ENCODE results near the gene ARHGEF37. TPM values are rescaled to one million over a fixed set of nuclear protein-coding genes. Genes with fewer than 3 reads are reported as not detected.

Gene ARHGEF37
- total RNA-seq, 1 experiment from 2014 or later: 0.70 TPM

DNA sequence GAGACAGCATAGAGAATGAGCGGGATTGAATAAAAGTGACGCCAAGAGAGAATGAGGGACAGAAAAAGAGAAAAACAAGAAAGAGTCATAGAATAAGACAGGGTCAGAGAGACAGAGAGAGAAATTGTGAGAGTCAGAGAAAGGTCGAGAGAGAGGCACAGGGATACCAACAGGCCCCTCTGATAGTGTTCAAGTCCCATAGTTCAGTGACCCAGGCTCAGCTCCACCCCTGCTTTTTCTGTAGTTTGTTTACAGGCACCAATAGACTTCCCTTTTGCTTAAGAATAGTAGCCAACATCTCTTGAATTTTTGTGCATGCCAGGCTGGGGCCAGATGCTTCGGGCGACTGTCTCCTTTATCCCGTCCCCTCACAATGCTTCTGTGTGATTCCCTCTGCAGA is 62.5 kb downstream of the ARHGEF37 start:
- no peak for DNase-seq
- BruUV-seq (replicated peaks): no TSS peak
- Histone ChIP-seq H3K4me3 (ENCODE audit: low read depth, low read length) (no peak overlapping the region), H3K27me3 (replicated peaks; ENCODE audit: control insufficient read depth, insufficient read depth, low read length) (no peaks in the 10 kb centered on the region), H3K36me3 (ENCODE audit: control insufficient read depth, insufficient read depth, low read length) (no peaks in the 10 kb centered on the region), H3K9me3 (no peaks in the 10 kb centered on the region), H3K4me1 (peaks cover 5% of the 10 kb centered on the region; the same call in 1 of the 2 replicates)
- Mint-ChIP-seq H3K27ac (ENCODE audit: unreplicated experiment) (no peak overlapping the region), H3K27me3 (ENCODE audit: insufficient read depth, unreplicated experiment) (no peaks in the 10 kb centered on the region), H3K9me3 (ENCODE audit: unreplicated experiment) (no peaks in the 10 kb centered on the region), H3K4me1 (ENCODE audit: low read depth, unreplicated experiment) (no peaks in the 10 kb centered on the region), H3K4me3 (ENCODE audit: unreplicated experiment) (no peak overlapping the region), H3K36me3 (ENCODE audit: insufficient read depth, unreplicated experiment) (no peaks in the 10 kb centered on the region)
- TF ChIP-seq, protein P1, sequence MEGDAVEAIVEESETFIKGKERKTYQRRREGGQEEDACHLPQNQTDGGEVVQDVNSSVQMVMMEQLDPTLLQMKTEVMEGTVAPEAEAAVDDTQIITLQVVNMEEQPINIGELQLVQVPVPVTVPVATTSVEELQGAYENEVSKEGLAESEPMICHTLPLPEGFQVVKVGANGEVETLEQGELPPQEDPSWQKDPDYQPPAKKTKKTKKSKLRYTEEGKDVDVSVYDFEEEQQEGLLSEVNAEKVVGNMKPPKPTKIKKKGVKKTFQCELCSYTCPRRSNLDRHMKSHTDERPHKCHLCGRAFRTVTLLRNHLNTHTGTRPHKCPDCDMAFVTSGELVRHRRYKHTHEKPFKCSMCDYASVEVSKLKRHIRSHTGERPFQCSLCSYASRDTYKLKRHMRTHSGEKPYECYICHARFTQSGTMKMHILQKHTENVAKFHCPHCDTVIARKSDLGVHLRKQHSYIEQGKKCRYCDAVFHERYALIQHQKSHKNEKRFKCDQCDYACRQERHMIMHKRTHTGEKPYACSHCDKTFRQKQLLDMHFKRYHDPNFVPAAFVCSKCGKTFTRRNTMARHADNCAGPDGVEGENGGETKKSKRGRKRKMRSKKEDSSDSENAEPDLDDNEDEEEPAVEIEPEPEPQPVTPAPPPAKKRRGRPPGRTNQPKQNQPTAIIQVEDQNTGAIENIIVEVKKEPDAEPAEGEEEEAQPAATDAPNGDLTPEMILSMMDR (IDR thresholded peaks at IDR 0.05; ENCODE audit: insufficient read depth in 1 of 2, low read depth in 1 of 2, low read length in 1 of 2, severe bottlenecking in 1 of 2, unreplicated experiment in 1 of 2): no peak
- intact Hi-C loops (cut with micrococcal nuclease; ENCODE audit: unreplicated experiment): no loop called here
- CTCF ChIA-PET: interaction anchor here (0.6 kb wide), 1 partner anchor 24 kb away, joined by 4 read pairs; no protein-coding TSS in a partner anchor
- POLR2A ChIA-PET: no interaction called here

DNA sequence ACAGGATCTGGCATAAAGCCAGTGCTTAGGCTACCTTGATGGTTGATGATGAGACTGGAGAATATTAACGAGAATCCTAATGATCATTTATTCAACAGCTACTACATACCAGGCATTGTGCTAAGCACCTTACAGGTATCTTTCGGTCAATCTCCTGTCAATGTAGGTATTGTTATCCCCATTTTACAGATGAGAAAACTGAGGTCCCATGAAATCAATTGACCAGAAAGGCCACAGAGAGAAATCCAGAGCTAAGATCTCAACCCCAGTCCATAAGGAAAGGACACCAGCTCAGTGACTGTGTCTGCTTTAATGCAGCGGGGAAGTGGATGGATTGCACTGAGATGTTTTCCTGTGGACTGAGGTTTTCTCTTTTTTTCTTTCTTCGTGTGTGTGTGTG is 63.3 kb downstream of the ARHGEF37 start:
- Mint-ChIP-seq H3K9me3 (ENCODE audit: unreplicated experiment) (no peaks in the 10 kb centered on the region), H3K36me3 (ENCODE audit: insufficient read depth, unreplicated experiment) (no peaks in the 10 kb centered on the region), H3K27me3 (ENCODE audit: insufficient read depth, unreplicated experiment) (no peaks in the 10 kb centered on the region), H3K4me1 (ENCODE audit: low read depth, unreplicated experiment) (no peaks in the 10 kb centered on the region), H3K27ac (ENCODE audit: unreplicated experiment) (no peak overlapping the region), H3K4me3 (ENCODE audit: unreplicated experiment) (no peak overlapping the region)
- POLR2A ChIA-PET: no interaction called here
- no TSS peak for BruUV-seq (replicated peaks)
- TF ChIP-seq, protein P1 (IDR thresholded peaks at IDR 0.05; ENCODE audit: insufficient read depth in 1 of 2, low read depth in 1 of 2, low read length in 1 of 2, severe bottlenecking in 1 of 2, unreplicated experiment in 1 of 2): no peak
- Histone ChIP-seq H3K4me3 (ENCODE audit: low read depth, low read length) (no peak overlapping the region), H3K27me3 (replicated peaks; ENCODE audit: control insufficient read depth, insufficient read depth, low read length) (no peaks in the 10 kb centered on the region), H3K36me3 (ENCODE audit: control insufficient read depth, insufficient read depth, low read length) (no peaks in the 10 kb centered on the region), H3K9me3 (no peaks in the 10 kb centered on the region), H3K4me1 (peaks cover 5% of the 10 kb centered on the region; the same call in 1 of the 2 replicates)
- no peak for DNase-seq
- CTCF ChIA-PET: interaction anchor here (0.6 to 0.9 kb wide), 3 partner anchors 12 to 88 kb away, joined by 3 to 5 read pairs (median 4); no protein-coding TSS in a partner anchor
- intact Hi-C loops (cut with micrococcal nuclease; ENCODE audit: unreplicated experiment): no loop called here

DNA sequence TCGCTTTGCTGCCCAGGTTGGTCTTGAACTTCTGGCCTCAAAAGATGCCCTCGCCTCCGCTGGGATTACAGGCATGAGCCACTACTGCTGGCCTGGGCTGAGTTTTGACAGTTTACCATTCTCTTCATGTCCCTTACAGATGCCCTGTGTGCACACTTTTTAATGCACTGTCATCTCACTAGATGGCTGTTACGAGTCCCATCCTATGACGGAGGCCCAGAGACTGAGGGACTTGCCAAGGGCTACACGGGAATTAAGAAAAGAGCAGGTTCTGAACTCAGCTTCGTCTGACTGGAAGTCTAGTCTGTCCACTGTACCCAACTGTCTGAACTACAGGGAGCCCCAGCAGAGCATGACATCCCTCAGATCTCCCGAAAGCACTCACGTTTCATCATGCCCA is 63.9 kb downstream of the ARHGEF37 start:
- TF ChIP-seq, protein P1 (IDR thresholded peaks at IDR 0.05; ENCODE audit: insufficient read depth in 1 of 2, low read depth in 1 of 2, low read length in 1 of 2, severe bottlenecking in 1 of 2, unreplicated experiment in 1 of 2): peak in 1 of 2 experiments; percentile 1
- no peak overlapping the region for H3K27ac Mint-ChIP-seq (ENCODE audit: unreplicated experiment)
- H3K36me3 ChIP-seq (ENCODE audit: control insufficient read depth, insufficient read depth, low read length): no peaks in the 10 kb centered on the region
- no peaks in the 10 kb centered on the region for H3K36me3 Mint-ChIP-seq (ENCODE audit: insufficient read depth, unreplicated experiment)
- no peaks in the 10 kb centered on the region for H3K27me3 ChIP-seq (replicated peaks; ENCODE audit: control insufficient read depth, insufficient read depth, low read length)
- H3K4me3 Mint-ChIP-seq (ENCODE audit: unreplicated experiment): no peak overlapping the region
- BruUV-seq (replicated peaks): no TSS peak
- no peaks in the 10 kb centered on the region for H3K9me3 Mint-ChIP-seq (ENCODE audit: unreplicated experiment)
- H3K9me3 ChIP-seq: no peaks in the 10 kb centered on the region
- CTCF ChIA-PET: interaction anchor here (0.9 kb wide), 2 partner anchors 87 to 183 kb away, joined by 3 read pairs; no protein-coding TSS in a partner anchor
- H3K4me1 Mint-ChIP-seq (ENCODE audit: low read depth, unreplicated experiment): no peaks in the 10 kb centered on the region
- H3K27me3 Mint-ChIP-seq (ENCODE audit: insufficient read depth, unreplicated experiment): no peaks in the 10 kb centered on the region
- no peak overlapping the region for H3K4me3 ChIP-seq (ENCODE audit: low read depth, low read length)
- peaks cover 5% of the 10 kb centered on the region; the same call in 1 of the 2 replicates for H3K4me1 ChIP-seq
- intact Hi-C loops (cut with micrococcal nuclease; ENCODE audit: unreplicated experiment): no loop called here
- DNase-seq: no peak
- POLR2A ChIA-PET: no interaction called here

Measured in Caco-2 (cell line).